HuH-7 (cell line): ENCODE measurements around the gene ADAM12.

Experiments used
- DNase-seq: peaks from one replicate; pipeline ENCODE4 v3.0.0; 2011; ENCODE audit warnings: low spot score

ADAM12 gene

GRCh38 chr10:126140746-126141273, 247.5 kb downstream of the ADAM12 start:
- DNase-seq, result no peak

- DNase-seq, result no peak
Measured at GRCh38 chr10:126137562-126138221, 250.6 kb downstream of the ADAM12 start.

- DNase-seq, result no peak
Measured at GRCh38 chr10:126135941-126136595, 252.2 kb downstream of the ADAM12 start.

GRCh38 chr10:126135177-126135576, 253.1 kb downstream of the ADAM12 start:
- DNase-seq, result no peak

GRCh38 chr10:126133906-126134656, 254.2 kb downstream of the ADAM12 start:
- DNase-seq, result no peak

- no peak for DNase-seq
Measured at GRCh38 chr10:126133082-126133620, 255.1 kb downstream of the ADAM12 start.

GRCh38 chr10:126131341-126131740, 256.9 kb downstream of the ADAM12 start:
- DNase-seq, result no peak

- no peak for DNase-seq
Measured at GRCh38 chr10:126130271-126130710, 258.0 kb downstream of the ADAM12 start.

- DNase-seq, result no peak
Measured at GRCh38 chr10:126129026-126129425, 259.3 kb downstream of the ADAM12 start.

- DNase-seq, result no peak
Measured at GRCh38 chr10:126128581-126128980, 259.7 kb downstream of the ADAM12 start.

GRCh38 chr10:126127481-126128029, 260.7 kb downstream of the ADAM12 start:
- DNase-seq, result no peak

GRCh38 chr10:126126866-126127265, 261.4 kb downstream of the ADAM12 start:
- no peak for DNase-seq

- no peak for DNase-seq
Measured at GRCh38 chr10:126126023-126126422, 262.3 kb downstream of the ADAM12 start.

GRCh38 chr10:126124668-126125349, 263.5 kb downstream of the ADAM12 start:
- no peak for DNase-seq

- no peak for DNase-seq
Measured at GRCh38 chr10:126124046-126124445, 264.2 kb downstream of the ADAM12 start.

- DNase-seq, result no peak
Measured at GRCh38 chr10:126123466-126123865, 264.8 kb downstream of the ADAM12 start.

GRCh38 chr10:126122881-126123280, 265.4 kb downstream of the ADAM12 start:
- no peak for DNase-seq

- DNase-seq, result no peak
Measured at GRCh38 chr10:126119599-126119998, 268.7 kb downstream of the ADAM12 start.

GRCh38 chr10:126118476-126118875, 269.8 kb downstream of the ADAM12 start:
- no peak for DNase-seq

GRCh38 chr10:126117196-126117595, 271.1 kb downstream of the ADAM12 start:
- DNase-seq, result no peak

GRCh38 chr10:126115886-126116285, 272.4 kb downstream of the ADAM12 start:
- no peak for DNase-seq
